Vagina (tissue), 2 donors: ENCODE results near the gene SCYL2. TPM values are rescaled to one million over a fixed set of nuclear protein-coding genes. Genes with fewer than 3 reads are reported as not detected.

Experiments used
- DNase-seq, 2 donors: peaks; one replicate each; pipeline ENCODE4 v3.0.0-alpha.2; 2017; ENCODE audit errors: extremely low spot score in 2 of 2
- H3K27ac ChIP-seq: fragments of 200-600 bp; sonication (generic); one replicate; pipeline ENCODE4 v1.5.1; 2019
- H3K27me3 ChIP-seq: fragments of 200-600 bp; sonication (generic); one replicate; pipeline ENCODE4 v1.5.1; 2019
- H3K36me3 ChIP-seq, 2 donors: fragments of 200-600 bp; sonication (generic); one replicate each; pipeline ENCODE4 v1.5.1; 2017 to 2019
- H3K4me1 ChIP-seq: fragments of 200-600 bp; sonication (generic); one replicate; pipeline ENCODE4 v1.5.1; 2019
- H3K4me3 ChIP-seq, 2 donors: fragments of 200-600 bp; sonication (generic); 1 replicate in 1 of 2; 2 replicates in 1 of 2; pipeline ENCODE4 v1.5.1; 2016 to 2019
- H3K9me3 ChIP-seq: fragments of 200-600 bp; sonication (generic); one replicate; pipeline ENCODE4 v1.5.1; 2019
- POLR2A ChIP-seq, 2 donors: fragments of 450-650 bp; IDR thresholded peaks; one replicate each; pipeline ENCODE4 v1.6.1; 2017; ENCODE audit warnings: antibody characterized with exemption in 2 of 2, mild to moderate bottlenecking in 2 of 2, moderate library complexity in 2 of 2
- POLR2AphosphoS5 ChIP-seq, 2 donors: sonication (generic); formaldehyde crosslinking; IDR thresholded peaks; one replicate each; pipeline ENCODE4 v1.9.0; 2017; ENCODE audit warnings: antibody characterized with exemption in 2 of 2, mild to moderate bottlenecking in 2 of 2, low read depth in 1 of 2; ENCODE audit not compliant: insufficient read depth in 1 of 2
- intact Hi-C: fragments of 100-400 bp; cut with DNase I; formaldehyde crosslinking; loops from one replicate; pipeline ENCODE4 v1.15.1; 2023
- total RNA-seq: library from RNA; depleted of rRNA; stranded (reverse); fragments of >200 nt; gene quantifications from one replicate; pipeline ENCODE4 v1.2.3, GENCODE V29; 2016
- TF ChIP-seq, protein P1 (sequence below), 3 experiments: fragments of 450-650 bp in 2 of 3; fragments of 200-600 bp in 1 of 3; sonication (generic) in 1 of 3; IDR thresholded peaks; one replicate each; pipeline ENCODE4 v1.5.1; 2017 to 2019; ENCODE audit warnings: antibody characterized with exemption in 3 of 3, mild to moderate bottlenecking in 2 of 3, moderate library complexity in 2 of 3

SCYL2 gene
- total RNA-seq, 1 donor from 2014 or later = 48.1 TPM

GRCh38 chr12:100324498-100324897, 57.5 kb downstream of the SCYL2 start:
- intact Hi-C loops = no loop called here
- H3K36me3 ChIP-seq = peaks cover 0 to 13% of the 10 kb centered on the region in 2 donors

DNA sequence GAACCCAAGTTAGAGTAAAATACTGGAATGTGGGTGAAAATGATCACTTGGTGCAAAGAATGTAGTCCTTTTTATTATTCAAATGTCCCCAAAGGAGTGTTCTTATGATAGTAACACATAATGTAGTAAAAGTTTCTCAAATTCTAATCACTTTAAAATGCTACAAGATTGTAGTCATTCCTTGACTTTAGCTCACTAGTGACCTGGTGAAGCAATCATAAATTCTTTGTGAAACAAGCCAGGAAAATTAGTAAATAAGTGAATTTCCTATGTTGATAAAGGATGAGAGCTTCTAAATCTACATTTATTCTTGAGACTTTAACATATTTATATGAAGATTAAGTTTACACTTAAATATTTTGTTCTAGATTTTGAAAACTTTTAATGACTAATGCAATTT, 59.2 kb downstream of the SCYL2 start:
- DNase-seq = no peak
- intact Hi-C loops = loop anchor here (5.0 kb wide), 1 partner anchor 339 kb away; no protein-coding TSS in a partner anchor
- Histone ChIP-seq H3K4me3 (no peak overlapping the region), H3K27ac (no peak overlapping the region), H3K4me1 (no peaks in the 10 kb centered on the region), H3K9me3 (no peaks in the 10 kb centered on the region), H3K36me3 (peaks cover 0 to 19% of the 10 kb centered on the region in 2 donors), H3K27me3 (no peaks in the 10 kb centered on the region)
- TF ChIP-seq POLR2AphosphoS5 (IDR thresholded peaks at IDR 0.05; ENCODE audit: insufficient read depth in 1 of 2, low read depth in 1 of 2) = no peak
- TF ChIP-seq, protein P1, sequence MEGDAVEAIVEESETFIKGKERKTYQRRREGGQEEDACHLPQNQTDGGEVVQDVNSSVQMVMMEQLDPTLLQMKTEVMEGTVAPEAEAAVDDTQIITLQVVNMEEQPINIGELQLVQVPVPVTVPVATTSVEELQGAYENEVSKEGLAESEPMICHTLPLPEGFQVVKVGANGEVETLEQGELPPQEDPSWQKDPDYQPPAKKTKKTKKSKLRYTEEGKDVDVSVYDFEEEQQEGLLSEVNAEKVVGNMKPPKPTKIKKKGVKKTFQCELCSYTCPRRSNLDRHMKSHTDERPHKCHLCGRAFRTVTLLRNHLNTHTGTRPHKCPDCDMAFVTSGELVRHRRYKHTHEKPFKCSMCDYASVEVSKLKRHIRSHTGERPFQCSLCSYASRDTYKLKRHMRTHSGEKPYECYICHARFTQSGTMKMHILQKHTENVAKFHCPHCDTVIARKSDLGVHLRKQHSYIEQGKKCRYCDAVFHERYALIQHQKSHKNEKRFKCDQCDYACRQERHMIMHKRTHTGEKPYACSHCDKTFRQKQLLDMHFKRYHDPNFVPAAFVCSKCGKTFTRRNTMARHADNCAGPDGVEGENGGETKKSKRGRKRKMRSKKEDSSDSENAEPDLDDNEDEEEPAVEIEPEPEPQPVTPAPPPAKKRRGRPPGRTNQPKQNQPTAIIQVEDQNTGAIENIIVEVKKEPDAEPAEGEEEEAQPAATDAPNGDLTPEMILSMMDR (IDR thresholded peaks at IDR 0.05) = no peak
- TF ChIP-seq POLR2A (IDR thresholded peaks at IDR 0.05) = no peak

More at GRCh38 chr12:100324498-100324897, 57.5 kb downstream of the SCYL2 start:
- no peak overlapping the region for H3K27ac ChIP-seq
- no peak for DNase-seq
- no peaks in the 10 kb centered on the region for H3K27me3 ChIP-seq
- no peaks in the 10 kb centered on the region for H3K9me3 ChIP-seq
- no peak overlapping the region for H3K4me3 ChIP-seq
- TF ChIP-seq POLR2A (IDR thresholded peaks at IDR 0.05) = no peak
- TF ChIP-seq, protein P1 (IDR thresholded peaks at IDR 0.05) = no peak
- no peak for TF ChIP-seq POLR2AphosphoS5 (IDR thresholded peaks at IDR 0.05; ENCODE audit: insufficient read depth in 1 of 2, low read depth in 1 of 2)
- H3K4me1 ChIP-seq = no peaks in the 10 kb centered on the region

DNA sequence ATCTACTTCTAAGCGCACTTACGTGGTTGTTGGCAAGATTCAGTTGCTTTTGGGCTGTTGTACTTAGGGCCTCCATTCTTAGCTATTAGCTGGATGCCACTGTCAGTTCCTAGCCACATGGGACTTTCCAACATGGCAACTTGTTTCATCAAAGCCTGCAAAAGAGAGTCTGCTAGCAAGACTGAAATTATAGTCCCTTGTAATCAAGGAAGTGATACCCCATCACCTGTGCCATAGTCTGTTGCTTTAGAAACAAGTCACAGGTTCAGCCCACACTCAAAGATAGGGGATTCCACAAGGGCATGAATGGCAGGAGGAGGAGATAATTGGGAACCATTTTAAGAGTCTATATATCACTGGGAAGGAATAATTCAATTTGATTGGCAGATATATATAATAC, 62.8 kb downstream of the SCYL2 start:
- Histone ChIP-seq H3K9me3 (no peaks in the 10 kb centered on the region), H3K27ac (no peak overlapping the region), H3K36me3 (peaks cover 0 to 19% of the 10 kb centered on the region in 2 donors), H3K4me1 (no peaks in the 10 kb centered on the region), H3K4me3 (no peak overlapping the region), H3K27me3 (no peaks in the 10 kb centered on the region)
- DNase-seq = no peak
- intact Hi-C loops = loop anchor here (5.0 kb wide), 1 partner anchor 342 kb away; no protein-coding TSS in a partner anchor
- no peak for TF ChIP-seq POLR2AphosphoS5 (IDR thresholded peaks at IDR 0.05; ENCODE audit: insufficient read depth in 1 of 2, low read depth in 1 of 2)
- TF ChIP-seq, protein P1 (IDR thresholded peaks at IDR 0.05) = no peak
- TF ChIP-seq POLR2A (IDR thresholded peaks at IDR 0.05) = no peak

DNA sequence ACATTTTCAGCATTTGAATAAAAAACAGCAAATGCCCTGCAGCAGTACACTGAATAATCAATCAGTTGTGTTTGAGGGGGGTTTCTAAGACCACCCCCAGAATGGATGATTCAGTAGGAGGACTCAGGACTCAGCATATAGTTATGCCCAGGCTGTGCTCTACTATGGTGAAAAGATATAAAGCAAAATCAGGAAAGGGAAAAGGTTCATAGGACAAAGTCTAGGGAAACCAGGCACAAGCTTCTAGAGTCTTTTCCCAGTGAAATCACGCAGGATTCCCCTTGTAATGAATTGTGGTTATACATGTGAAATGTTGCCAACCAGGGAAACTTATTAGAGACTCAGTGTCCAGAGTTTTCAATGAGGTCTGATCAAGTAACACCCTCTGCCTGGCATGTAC, 64.9 kb downstream of the SCYL2 start:
- Histone ChIP-seq H3K4me3 (no peak overlapping the region), H3K27me3 (no peaks in the 10 kb centered on the region), H3K27ac (no peak overlapping the region), H3K36me3 (peaks cover 0 to 26% of the 10 kb centered on the region in 2 donors), H3K9me3 (no peaks in the 10 kb centered on the region), H3K4me1 (no peaks in the 10 kb centered on the region)
- intact Hi-C loops = no loop called here
- no peak for DNase-seq
- TF ChIP-seq POLR2AphosphoS5 (IDR thresholded peaks at IDR 0.05; ENCODE audit: insufficient read depth in 1 of 2, low read depth in 1 of 2) (no peak), POLR2A (IDR thresholded peaks at IDR 0.05) (no peak)
- TF ChIP-seq, protein P1 (IDR thresholded peaks at IDR 0.05) = no peak

DNA sequence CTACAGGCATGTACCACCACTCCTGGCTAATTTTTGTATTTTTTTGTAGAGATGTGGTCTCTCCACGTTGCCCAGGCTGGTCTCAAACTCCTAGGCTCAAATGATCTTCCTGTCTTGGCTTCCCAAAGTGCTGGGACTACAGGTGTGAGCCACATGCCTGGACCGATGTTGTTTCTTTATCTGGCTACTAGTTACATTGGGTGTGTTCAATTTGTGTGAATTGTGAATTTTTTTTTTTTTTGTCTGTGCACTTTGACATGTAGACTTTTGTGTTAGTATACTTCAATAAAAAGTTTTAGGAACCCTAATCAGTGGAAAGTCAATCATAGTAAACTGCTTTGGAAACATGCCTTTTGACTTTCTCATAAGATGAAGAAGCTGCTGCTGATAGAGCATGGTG, 65.9 kb downstream of the SCYL2 start:
- no peak for DNase-seq
- H3K4me3 ChIP-seq = no peak overlapping the region
- intact Hi-C loops = no loop called here
- no peaks in the 10 kb centered on the region for H3K27me3 ChIP-seq
- H3K27ac ChIP-seq = no peak overlapping the region
- no peaks in the 10 kb centered on the region for H3K9me3 ChIP-seq
- no peak for TF ChIP-seq POLR2AphosphoS5 (IDR thresholded peaks at IDR 0.05; ENCODE audit: insufficient read depth in 1 of 2, low read depth in 1 of 2)
- no peak for TF ChIP-seq POLR2A (IDR thresholded peaks at IDR 0.05)
- no peaks in the 10 kb centered on the region for H3K4me1 ChIP-seq
- peaks cover 0 to 32% of the 10 kb centered on the region in 2 donors for H3K36me3 ChIP-seq
